DMS153 treated with DMSO at 0.1 percent for 48 hours (cell line): ENCODE measurements around the gene CXADR.
"Not testable (repeated sequence)": the region's sequence is repeated elsewhere in the genome, so short reads cannot be mapped to it uniquely, and the experiment has no call there.

Experiments
- DNase-seq: peaks from one replicate; lab custom pipeline; 2025; ENCODE audit not compliant: unreplicated experiment; lab: John Stamatoyannopoulos, UW

The CXADR gene

GRCh38 chr21:17512253-17513213 lies at the start of gene CXADR:
CXADR (plus strand) TSS chr21:17513043; CDS start chr21:17513130, 87 bp downstream.
- peak; percentile 81 for DNase-seq

GRCh38 chr21:17466166-17466565 lies 46.7 kb upstream of the CXADR start:
- no peak for DNase-seq

- no peak for DNase-seq
Observed at GRCh38 chr21:17467392-17467791, 45.5 kb upstream of the CXADR start.

GRCh38 chr21:17467829-17468228 lies 45.0 kb upstream of the CXADR start:
- no peak for DNase-seq

GRCh38 chr21:17468698-17469097 lies 44.1 kb upstream of the CXADR start:
- DNase-seq: no peak

- DNase-seq: no peak
Observed at GRCh38 chr21:17469727-17470126, 43.1 kb upstream of the CXADR start.

GRCh38 chr21:17472182-17472581 lies 40.7 kb upstream of the CXADR start:
- no peak for DNase-seq

GRCh38 chr21:17472592-17473271 lies 40.1 kb upstream of the CXADR start:
- no peak for DNase-seq

- no peak for DNase-seq
Observed at GRCh38 chr21:17476006-17476405, 36.8 kb upstream of the CXADR start.

GRCh38 chr21:17478156-17478555 lies 34.7 kb upstream of the CXADR start:
- DNase-seq: not testable (repeated sequence)

- DNase-seq: no peak
Observed at GRCh38 chr21:17479606-17480005, 33.2 kb upstream of the CXADR start.

GRCh38 chr21:17482928-17483327 lies 29.9 kb upstream of the CXADR start:
- DNase-seq: no peak

- no peak for DNase-seq
Observed at GRCh38 chr21:17488620-17489019, 24.2 kb upstream of the CXADR start.

GRCh38 chr21:17489565-17489964 lies 23.3 kb upstream of the CXADR start:
- DNase-seq: not testable (repeated sequence)

- DNase-seq: no peak
Observed at GRCh38 chr21:17491716-17492414, 21.0 kb upstream of the CXADR start.

GRCh38 chr21:17492415-17493168 lies 20.3 kb upstream of the CXADR start:
- no peak for DNase-seq

GRCh38 chr21:17494051-17494450 lies 18.8 kb upstream of the CXADR start:
- DNase-seq: no peak

GRCh38 chr21:17495680-17496079 lies 17.2 kb upstream of the CXADR start:
- no peak for DNase-seq

GRCh38 chr21:17497316-17497715 lies 15.5 kb upstream of the CXADR start:
- no peak for DNase-seq

- no peak for DNase-seq
Observed at GRCh38 chr21:17498586-17498985, 14.3 kb upstream of the CXADR start.
